Measurements from ENCODE around the gene UMAD1. TPM values are rescaled to one million over a fixed set of nuclear protein-coding genes. Genes with fewer than 3 reads are reported as not detected.

The UMAD1 gene
- total and polyA plus RNA-seq, 12 donors: 7.4 to 77.4 (median 24.4) TPM

DNA sequence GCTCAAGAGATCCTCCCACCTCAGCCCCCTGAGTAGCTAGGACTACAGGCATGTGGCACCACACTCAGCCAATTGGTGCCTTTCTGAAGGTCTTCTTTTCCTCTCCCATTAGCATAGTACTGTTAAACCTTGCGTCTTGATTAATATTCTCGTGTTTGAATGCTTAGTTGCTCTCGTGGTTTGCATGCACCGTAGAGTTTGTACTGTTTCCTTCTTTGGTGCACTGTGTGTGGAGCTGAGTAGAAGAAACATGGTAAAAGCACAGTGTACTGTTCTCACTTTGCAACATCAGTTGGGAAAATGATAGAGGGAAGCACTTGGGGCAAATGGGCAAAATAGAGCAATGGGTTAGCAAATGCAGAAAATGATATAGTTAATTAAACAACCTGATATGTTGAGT lies 105.4 kb downstream of the UMAD1 start:
- TF ChIP-seq, protein P1, sequence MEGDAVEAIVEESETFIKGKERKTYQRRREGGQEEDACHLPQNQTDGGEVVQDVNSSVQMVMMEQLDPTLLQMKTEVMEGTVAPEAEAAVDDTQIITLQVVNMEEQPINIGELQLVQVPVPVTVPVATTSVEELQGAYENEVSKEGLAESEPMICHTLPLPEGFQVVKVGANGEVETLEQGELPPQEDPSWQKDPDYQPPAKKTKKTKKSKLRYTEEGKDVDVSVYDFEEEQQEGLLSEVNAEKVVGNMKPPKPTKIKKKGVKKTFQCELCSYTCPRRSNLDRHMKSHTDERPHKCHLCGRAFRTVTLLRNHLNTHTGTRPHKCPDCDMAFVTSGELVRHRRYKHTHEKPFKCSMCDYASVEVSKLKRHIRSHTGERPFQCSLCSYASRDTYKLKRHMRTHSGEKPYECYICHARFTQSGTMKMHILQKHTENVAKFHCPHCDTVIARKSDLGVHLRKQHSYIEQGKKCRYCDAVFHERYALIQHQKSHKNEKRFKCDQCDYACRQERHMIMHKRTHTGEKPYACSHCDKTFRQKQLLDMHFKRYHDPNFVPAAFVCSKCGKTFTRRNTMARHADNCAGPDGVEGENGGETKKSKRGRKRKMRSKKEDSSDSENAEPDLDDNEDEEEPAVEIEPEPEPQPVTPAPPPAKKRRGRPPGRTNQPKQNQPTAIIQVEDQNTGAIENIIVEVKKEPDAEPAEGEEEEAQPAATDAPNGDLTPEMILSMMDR (IDR thresholded peaks at IDR 0.05): no peak
- no peak for TF ChIP-seq POLR2A (IDR thresholded peaks at IDR 0.05)
- Histone ChIP-seq H3K27ac (no peak overlapping the region), H3K27me3 (no peaks in the 10 kb centered on the region), H3K4me1 (replicated peaks in 1 of 2) (no peaks in the 10 kb centered on the region), H3K9me3 (replicated peaks in 1 of 3) (no peaks in the 10 kb centered on the region), H3K36me3 (replicated peaks in 1 of 2) (no peaks in the 10 kb centered on the region), H3K4me3 (no peak overlapping the region)
- DNase-seq: no peak
- intact Hi-C loops (cut with DNase I): no loop called here
- WGBS, 4 donors: 83 to 100% (median 95%) methylated on average over 4 of the region's 4 CpGs

DNA sequence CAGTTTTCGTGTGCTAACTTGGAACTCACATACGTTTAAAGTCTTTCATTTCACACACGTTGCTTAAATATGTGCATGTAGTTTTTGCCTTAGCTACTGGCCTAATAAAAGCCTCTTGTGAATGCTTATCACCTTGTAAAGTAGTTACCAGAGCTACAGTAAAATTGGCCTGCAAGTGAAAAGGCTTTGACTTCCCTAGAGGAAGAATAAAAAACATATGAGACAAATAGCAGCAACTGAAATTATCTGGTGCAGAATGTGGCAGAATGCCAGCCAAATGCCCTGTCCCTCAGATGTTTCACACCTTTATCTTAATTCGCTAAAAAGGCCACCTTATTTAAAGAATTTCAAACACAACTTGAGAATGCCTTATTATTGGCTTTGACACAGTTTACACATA lies 105.9 kb downstream of the UMAD1 start:
- TF ChIP-seq POLR2A (IDR thresholded peaks at IDR 0.05): no peak
- TF ChIP-seq, protein P1 (IDR thresholded peaks at IDR 0.05): no peak
- Histone ChIP-seq H3K36me3 (replicated peaks in 1 of 2) (no peaks in the 10 kb centered on the region), H3K4me1 (replicated peaks in 1 of 2) (no peaks in the 10 kb centered on the region), H3K4me3 (no peak overlapping the region), H3K27me3 (no peaks in the 10 kb centered on the region), H3K27ac (no peak overlapping the region), H3K9me3 (replicated peaks in 1 of 3) (no peaks in the 10 kb centered on the region)
- intact Hi-C loops (cut with DNase I): no loop called here
- WGBS, 4 donors: 73 to 87% (median 83%) methylated on average over 4 of the region's 4 CpGs
- no peak for DNase-seq

DNA sequence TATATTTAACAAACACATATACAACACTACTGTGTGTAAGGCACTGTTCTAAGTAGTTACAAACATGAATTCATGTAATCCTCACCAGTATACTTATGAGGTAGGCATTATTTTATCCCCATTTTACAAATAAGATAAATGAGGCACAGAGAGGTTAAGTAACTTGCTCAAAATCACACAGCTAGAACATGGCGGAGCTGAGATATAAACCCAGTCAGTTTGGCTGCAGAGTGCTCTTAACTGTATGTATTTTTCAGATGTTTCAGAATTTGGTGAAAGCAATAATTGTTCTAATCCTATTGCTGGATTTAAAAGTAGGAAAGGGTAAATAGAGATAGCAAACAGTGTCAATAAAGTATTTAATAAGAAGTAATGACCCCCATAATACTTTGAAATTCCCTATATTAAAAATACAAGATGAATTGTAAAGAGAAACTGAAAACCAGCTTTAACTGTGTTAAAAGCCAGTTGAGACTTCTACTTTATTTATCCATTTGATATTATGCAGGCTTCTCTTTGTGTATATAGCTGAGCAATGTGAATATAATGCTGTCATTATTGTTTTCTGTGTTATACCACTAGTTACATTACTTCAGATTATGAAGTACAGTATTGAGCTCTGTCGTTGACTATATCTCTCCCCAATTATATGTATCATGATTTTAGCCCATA lies 110.2 kb downstream of the UMAD1 start:
- Histone ChIP-seq H3K36me3 (replicated peaks in 1 of 2) (no peaks in the 10 kb centered on the region), H3K9me3 (replicated peaks in 1 of 3) (no peaks in the 10 kb centered on the region), H3K27me3 (no peaks in the 10 kb centered on the region), H3K27ac (no peak overlapping the region), H3K4me3 (no peak overlapping the region), H3K4me1 (replicated peaks in 1 of 2) (no peaks in the 10 kb centered on the region)
- intact Hi-C loops (cut with DNase I): no loop called here
- no peak for TF ChIP-seq POLR2A (IDR thresholded peaks at IDR 0.05)
- TF ChIP-seq, protein P1 (IDR thresholded peaks at IDR 0.05): no peak
- 86 to 93% (median 89%) methylated on average over 2 of the region's 2 CpGs for WGBS, 4 donors
- no peak for DNase-seq

DNA sequence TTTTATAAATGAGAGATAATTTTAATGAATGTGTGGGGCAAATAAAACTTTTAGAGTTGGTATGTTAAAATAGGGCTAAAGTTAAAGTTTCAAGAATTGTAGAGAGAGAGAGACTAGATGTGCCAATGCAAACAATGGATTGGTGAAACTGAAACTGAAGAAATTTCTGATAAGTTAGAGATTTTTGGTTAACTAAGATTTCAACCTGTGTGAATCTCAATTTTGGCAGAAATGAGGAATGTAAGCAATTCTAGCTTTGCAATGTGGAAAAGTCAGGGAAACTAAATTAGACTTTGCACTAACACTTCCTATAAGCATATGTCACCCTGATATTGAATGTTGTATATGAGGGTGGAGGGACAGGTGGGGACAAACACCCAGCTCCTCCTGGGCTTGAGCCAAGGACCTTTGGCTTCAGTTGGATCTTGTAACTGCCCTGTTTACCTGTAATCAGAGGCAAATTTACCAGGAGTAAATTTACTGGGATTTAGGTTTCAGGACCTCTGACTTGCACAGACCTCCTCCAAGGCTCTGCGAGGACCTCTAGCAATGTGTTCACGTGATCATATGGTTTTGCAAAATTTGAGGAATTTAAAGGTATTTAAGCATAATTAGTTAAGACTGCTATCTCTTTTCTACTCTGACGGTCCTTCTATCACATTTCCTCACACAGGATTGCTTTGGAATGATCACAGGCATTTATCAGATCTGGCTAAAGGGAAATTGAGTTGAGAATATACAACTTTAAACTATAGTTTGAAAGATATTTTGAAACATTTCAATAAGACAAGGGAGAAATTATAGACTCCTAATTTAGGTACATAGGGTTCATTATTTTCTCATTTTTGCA lies 110.9 kb downstream of the UMAD1 start:
- DNase-seq: no peak
- Histone ChIP-seq H3K27me3 (no peaks in the 10 kb centered on the region), H3K27ac (no peak overlapping the region), H3K36me3 (replicated peaks in 1 of 2) (no peaks in the 10 kb centered on the region), H3K4me3 (no peak overlapping the region), H3K9me3 (replicated peaks in 1 of 3) (no peaks in the 10 kb centered on the region), H3K4me1 (replicated peaks in 1 of 2) (no peaks in the 10 kb centered on the region)
- 82 to 94% (median 89%) methylated on average over 3 of the region's 3 CpGs for WGBS, 4 donors
- intact Hi-C loops (cut with DNase I): no loop called here
- TF ChIP-seq, protein P1 (IDR thresholded peaks at IDR 0.05): no peak
- TF ChIP-seq POLR2A (IDR thresholded peaks at IDR 0.05): no peak
